Measurements from ENCODE around the gene ATP13A1.

Gene ATP13A1

DNA sequence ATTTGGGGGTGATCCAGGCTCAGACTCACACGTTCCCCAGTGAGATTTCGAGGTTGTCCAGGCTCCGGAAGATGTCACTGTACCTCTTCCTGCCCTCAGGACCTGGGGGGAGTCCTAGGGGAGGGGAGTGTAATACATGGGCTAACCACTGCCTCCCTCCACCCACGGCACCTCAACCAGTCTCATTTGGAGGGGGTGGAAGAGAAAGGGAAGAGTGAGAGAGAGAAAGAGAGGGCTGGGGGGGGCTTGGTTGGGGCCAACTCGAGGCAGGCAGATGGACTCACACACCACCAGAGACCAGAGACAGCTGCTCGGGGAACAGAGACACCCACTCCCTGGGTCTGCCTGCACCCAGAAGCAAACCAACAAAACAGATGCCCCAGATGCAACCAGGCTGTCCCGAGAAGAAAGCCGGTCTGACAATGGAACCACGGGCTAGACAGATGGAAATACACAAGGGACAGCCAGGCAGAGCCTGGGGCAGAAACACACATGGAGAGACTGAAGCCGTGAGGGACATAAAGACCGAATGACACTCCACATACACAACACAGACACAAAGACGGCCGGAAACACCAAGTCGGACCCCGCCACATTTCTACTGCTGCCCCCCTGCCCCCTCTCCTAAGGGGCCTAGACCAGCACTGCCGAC, 20.8 kb downstream of the ATP13A1 start:
- no peak for FAIRE-seq

DNA sequence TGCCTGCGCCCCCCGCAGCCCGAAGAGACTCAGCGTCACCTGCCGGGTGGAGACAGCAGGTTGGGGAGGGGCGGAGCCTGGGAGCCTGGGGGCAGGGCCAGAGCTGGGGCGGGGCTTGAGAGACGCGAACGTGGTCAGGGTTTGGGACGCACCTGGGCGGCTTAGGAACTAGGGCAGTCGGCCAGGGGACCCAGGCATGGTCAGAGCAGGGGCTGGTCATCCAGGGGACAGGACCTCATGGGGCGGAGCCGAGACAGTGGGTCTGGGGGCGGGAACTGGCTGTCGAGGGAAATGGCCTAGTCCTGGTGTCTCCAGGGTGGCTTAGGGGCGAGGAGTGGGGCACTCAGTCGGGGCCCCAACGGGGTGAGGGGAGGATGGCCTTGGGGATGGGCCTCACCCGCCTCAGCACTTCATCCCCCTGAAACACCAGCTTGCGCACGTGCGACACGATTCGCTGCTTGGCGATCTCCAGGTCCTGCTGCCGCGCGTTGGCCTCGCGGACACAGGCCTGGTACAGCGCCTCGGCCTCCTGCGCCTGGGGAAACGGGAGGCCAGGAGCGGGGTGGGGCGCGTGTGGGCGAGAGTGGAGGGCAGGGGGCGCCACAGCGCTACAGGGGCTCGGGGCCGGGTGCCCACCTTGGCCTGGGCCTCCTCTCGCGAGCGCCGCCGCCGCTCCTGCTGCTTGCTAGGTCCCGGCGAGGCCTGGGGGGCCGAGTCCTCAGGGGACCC, 25.8 kb downstream of the ATP13A1 start:
- no peak for FAIRE-seq

DNA sequence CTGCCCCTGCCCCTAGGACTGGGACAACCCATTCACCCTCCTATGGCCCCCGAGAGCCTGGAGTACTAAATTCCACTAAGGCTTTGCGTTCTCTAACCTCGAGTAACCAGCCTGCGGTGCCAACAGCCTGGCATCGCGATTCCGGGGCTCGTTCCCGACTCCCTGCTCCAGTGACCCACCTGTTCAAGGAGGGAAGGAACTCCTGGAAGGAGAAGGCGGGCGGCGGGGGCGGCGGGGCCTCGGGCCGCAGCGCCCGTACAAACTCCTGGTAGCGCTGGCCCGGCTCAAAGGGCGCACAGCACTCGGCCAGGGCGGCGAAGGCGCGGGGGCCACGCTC, 26.3 kb downstream of the ATP13A1 start:
- FAIRE-seq, result no peak

DNA sequence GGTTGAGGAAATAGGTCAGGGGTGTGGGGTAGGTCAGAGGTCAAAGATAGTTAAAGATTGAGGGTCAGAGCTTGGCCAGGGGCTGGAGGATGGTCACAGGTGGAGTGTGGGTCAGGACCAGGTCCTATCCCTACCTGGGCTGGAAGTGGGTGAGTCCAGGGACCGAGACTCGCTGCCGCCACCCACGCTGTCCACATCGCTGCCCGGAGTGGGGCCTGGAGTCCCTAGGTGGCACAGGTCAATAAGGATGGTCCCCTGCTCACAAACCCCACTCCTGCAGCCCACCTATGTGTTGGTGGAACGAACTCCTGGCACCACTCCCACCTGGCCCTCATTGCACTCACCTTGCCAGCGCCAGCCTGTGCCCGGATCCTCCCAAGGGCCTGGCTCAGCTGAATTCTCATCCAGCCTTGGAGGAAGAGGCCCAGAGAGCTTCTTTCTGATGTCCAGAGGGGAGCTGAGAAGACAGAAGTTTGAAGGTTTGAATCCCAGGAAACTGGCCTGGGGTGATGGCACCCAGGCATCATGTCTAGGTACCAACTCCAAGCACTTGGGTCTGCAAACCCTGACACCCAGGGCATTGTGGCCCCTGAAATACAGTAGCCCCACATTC, 26.8 kb downstream of the ATP13A1 start:
- no peak for FAIRE-seq

DNA sequence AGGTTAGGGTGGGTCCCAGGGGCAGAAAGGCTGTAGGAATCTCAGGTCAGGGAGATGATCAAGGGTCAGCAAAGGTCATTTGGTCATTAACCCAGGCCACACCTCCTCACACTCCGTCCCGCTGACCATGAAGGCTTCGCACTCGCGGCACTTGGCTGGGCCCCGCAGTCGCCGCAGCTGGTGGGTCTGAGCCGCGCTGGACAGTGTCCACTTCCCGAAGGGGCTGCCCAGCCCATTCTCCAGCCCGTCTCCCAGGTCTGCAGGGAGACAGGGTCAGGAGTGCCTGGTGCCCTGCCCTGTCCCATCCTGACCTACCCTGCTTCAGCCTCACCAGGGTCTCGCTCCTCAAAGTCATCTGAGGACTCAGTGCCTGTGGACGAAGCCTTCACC, 28.2 kb downstream of the ATP13A1 start:
- no peak for FAIRE-seq

DNA sequence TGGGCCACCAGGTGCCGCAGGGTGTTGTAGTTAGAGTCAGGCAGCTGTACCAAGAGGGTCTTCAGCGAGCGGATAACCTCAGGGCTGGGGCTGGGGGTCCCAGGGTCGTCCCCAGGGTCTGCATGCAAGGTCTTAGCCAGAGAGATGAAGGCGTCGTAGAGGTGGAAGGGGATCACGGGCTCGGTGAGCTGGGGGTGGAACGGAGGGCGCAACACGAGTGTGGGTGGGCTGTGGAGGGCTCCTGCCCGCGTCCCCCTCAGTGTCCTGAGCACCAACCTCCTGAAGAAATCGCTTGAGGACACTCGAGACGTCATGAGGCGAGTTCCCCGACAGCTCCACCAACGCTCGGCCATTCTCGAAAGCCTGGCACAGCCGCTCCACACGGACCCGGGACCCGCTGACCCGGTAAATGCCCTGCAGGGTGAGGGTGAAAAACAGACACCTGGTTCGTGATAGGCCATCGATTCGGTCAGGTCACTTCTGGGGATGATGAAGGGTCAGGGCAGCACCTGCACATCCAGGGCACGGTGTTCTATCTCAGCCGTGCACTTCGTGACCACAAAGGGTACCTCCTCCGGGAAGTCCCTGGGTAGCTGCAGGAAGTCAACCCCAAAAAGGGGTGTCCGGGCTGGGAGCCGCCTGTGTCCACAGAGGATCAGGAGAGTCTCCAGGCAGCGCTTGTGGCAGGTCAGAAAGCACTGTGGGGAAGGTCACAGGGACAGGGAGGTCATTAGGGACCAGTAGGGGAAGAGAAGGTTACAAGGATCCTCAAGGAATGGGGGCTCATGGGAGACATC, 28.8 kb downstream of the ATP13A1 start:
- FAIRE-seq, result no peak

- FAIRE-seq, result no peak
These were observed 29.6 kb downstream of the ATP13A1 start for GRCh38 chr19:19633711-19634515.

DNA sequence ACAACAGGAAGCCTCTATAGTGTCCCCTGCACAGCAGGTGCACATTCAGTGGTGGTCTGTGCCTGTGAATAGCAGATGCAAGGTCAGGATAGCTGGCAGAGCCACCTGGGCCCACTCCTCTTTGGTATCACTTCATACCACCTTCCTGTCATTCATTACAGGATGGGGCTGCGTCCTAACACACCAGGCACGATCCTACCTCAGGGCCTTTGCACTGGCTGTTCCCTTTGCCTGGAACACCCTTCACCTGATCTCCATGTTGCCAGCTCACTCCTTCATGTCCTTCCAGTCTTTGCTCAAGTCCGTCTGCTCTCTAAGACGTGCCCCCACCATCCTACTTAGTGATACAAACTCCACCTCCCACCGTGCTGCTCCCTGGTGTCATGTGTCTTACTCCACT, 30.8 kb downstream of the ATP13A1 start:
- no peak for FAIRE-seq

DNA sequence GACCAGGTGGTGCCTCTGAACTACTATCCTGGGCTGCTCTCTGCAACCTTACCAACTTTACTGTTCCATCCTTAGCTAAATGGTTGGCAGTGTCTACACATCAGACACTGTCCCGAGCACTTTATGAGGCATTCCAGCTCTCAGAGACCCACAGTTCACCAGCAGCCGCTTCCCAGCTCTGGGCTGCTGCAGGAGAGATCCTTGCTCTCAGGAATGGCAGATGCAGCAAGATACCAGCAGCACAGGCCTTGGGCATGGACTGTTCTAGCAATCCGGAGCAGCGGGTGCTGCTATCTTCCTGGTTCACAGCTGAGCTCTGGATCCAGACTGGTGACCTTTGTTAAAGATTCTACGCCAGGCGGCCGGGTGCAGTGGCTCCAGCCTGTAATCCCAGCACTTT, 32.1 kb downstream of the ATP13A1 start:
- FAIRE-seq, result no peak

- FAIRE-seq, result no peak
These were observed 33.0 kb downstream of the ATP13A1 start for GRCh38 chr19:19630426-19630825.

DNA sequence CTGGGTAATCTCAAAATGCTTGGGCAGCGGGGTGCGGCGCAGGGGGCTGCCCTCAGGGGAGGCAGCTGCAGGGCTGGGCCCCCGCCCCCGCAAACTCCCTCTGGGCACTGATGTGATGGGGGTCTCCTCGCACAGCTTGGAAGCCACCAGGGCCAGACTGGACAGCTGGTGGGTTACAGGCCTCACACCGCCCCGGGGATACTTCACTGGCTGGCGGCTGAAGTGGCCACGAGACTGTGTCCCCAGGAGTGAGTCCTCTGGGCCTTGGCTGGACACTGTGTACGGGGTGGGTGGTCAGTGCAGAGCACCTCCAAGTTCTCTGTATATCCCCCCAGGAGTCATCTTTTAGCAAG, 33.4 kb downstream of the ATP13A1 start:
- no peak for FAIRE-seq

- no peak for FAIRE-seq
These were observed 34.9 kb downstream of the ATP13A1 start for GRCh38 chr19:19628501-19629134.

DNA sequence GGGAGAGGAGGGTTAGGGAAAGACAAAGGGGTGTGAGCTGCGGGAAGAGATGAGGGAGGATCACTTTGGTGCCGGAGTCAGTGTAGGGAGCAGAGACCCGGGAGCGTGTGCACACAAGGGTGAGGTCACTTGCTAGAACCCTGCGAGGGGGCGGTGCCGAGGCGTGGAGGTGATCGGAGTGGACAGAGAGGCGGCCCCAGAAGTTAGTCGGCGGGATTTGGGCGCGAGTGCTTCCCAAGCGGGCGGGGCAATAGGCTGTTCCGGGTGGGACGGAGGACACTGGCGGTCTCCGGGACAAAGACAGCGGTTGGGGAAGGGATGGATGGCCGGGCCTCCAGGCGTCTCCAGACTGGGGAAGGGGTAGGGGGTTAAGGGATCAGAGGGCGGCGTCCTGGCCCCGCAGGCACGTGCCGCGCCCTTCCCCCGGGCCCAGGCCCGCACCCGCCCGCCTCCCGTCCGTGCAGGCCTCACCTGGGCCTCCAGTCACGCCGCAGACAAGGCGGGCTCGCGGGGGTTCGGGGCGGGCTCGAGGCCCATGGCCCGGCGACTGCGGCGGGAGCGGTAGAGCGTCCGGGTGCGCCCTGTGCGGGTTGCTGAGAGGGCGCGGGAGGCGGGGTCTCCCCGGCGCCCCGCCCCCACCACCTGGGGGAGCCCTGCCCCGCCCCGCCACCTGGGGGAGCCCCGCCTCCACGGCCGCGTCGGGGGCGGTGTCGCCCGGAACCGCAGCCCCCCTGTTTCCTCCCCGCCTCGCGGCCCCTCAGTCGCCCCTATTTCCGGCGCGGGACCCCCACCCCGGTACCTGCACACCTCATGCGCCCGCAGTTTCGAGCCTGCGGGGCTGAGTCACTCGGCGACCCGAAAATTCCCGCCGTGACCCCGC, 35.6 kb downstream of the ATP13A1 start, which contains the start of gene LPAR2:
Gene LPAR2 (minus strand): TSS at position 600 of the 880 bp plus-strand sequence. CDS start 945 bp downstream, outside the sequence.
- no peak for FAIRE-seq

DNA sequence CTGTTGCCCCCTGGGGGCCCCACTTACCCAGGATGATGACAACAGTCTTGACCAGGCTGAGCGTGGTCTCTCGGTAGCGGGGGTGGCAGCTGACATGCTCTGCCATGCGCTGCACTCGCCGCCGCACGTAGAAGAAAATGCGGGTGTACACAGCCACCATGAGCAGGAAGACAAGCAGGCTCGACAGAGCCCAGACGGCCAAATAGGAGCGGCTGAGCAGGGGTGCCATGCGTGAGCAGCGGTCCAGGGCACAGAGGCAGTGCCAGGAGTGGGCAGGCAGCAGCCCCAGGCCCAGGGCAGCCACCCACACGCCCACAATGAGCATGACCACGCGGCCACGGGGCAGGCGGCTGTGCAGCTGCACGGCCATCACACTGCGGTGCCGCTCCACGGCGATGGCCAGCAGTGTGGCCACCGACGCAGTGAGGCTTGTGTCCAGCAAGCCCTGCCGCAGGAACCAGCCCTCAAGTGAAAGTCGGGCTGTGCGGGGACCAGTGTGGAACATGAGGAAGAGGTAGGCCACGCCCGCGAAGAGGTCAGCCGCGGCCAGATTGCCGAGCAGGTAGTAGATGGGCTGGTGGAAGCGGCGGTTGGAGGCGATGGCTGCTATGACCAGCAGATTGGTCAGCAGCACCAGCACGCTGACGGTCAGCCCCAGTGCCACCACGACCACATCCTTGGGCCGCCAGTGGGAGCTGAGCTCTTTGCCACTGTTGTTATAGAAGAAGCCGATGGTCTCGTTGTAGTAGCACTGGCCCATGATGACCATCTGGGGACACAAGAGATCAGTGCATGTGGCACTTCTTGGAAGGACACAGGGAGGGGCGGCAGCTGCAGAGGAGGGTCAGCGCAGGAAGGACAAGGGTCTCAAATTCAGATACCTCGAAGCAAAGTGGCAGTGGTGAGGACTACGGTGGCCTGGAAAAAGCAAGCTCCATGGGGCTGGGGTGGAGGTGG, 36.7 kb downstream of the ATP13A1 start:
- FAIRE-seq, result no peak

- FAIRE-seq, result no peak
These were observed 39.4 kb downstream of the ATP13A1 start for GRCh38 chr19:19624032-19624570.

- no peak for FAIRE-seq
These were observed 40.1 kb downstream of the ATP13A1 start for GRCh38 chr19:19623383-19623782.

GRCh38 chr19:19619849-19620210, 43.6 kb downstream of the ATP13A1 start:
- FAIRE-seq, result no peak

DNA sequence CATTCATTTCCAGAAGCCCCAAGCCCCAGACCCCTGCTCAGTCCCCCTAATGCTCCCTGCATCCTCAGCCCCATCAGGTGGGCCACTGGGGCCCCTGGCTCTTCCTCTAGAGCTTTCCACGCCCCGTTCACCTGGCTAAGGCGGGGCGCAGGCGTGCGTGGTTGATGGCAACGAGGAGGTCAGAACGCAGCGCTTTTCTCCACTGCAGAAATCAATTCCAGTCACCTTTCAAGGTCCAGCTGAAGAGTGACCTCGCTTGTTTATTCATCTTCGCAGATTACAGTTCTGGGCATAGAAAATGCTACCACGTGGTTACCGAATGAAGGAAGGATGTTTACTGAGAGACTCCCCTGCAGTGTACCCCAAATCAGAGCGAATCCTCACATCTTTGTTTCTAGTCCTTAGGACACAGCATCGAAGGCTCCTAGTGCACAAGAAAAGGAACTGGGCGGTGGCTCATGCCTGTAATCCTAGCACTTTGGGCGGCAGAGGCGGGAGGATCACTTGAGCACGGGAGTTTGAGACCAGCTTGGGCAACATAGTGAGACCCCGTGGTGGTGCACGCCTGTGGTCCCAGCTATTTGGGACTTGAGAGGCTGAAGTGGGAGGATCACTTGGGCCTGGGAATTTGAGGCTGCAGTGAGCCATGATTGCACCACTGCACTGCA, 44.2 kb downstream of the ATP13A1 start:
- no peak for FAIRE-seq
